22Rv1 (cell line): ENCODE results near the gene ITPKB.

Source experiments
- H3K27ac ChIP-seq: fragments of 450-650 bp; 2 replicates; pipeline ENCODE4 v1.5.1; 2017
- CTCF ChIP-seq: fragments of 450-650 bp; IDR thresholded peaks from 2 replicates; pipeline ENCODE4 v1.5.1; 2017; ENCODE audit warnings: mild to moderate bottlenecking
- ZFX ChIP-seq: fragments of 450-650 bp; IDR thresholded peaks from 2 replicates; pipeline ENCODE4 v1.6.1; 2017; ENCODE audit warnings: antibody characterized with exemption, borderline replicate concordance

The ITPKB gene

GRCh38 chr1:226674892-226675714, 64.0 kb downstream of the ITPKB start:
- TF ChIP-seq ZFX (no peak), CTCF (no peak)
- H3K27ac ChIP-seq, result no peak overlapping the region

- peak overlapping the region; percentile 80 for H3K27ac ChIP-seq
- TF ChIP-seq ZFX (no peak), CTCF (no peak)
Observed at GRCh38 chr1:226672339-226672762, 66.7 kb downstream of the ITPKB start.

- H3K27ac ChIP-seq, result peak overlapping the region; percentile 80
- TF ChIP-seq CTCF, result no peak
- TF ChIP-seq ZFX, result no peak
Observed at GRCh38 chr1:226671277-226671676, 67.8 kb downstream of the ITPKB start.

- TF ChIP-seq ZFX, result no peak
- no peak for TF ChIP-seq CTCF
Observed at GRCh38 chr1:226670073-226670472, 69.0 kb downstream of the ITPKB start.

GRCh38 chr1:226668173-226668560, 70.9 kb downstream of the ITPKB start:
- TF ChIP-seq CTCF, result no peak
- TF ChIP-seq ZFX, result no peak
- H3K27ac ChIP-seq, result no peak overlapping the region

More at GRCh38 chr1:226670073-226670472, 69.0 kb downstream of the ITPKB start:
- no peak overlapping the region; the same call in 1 of the 2 replicates for H3K27ac ChIP-seq

- TF ChIP-seq CTCF (no peak), ZFX (no peak)
- no peak overlapping the region for H3K27ac ChIP-seq
Observed at GRCh38 chr1:226666692-226667091, 72.4 kb downstream of the ITPKB start.

GRCh38 chr1:226666164-226666506, 72.9 kb downstream of the ITPKB start:
- no peak for TF ChIP-seq ZFX
- TF ChIP-seq CTCF, result no peak
- H3K27ac ChIP-seq, result no peak overlapping the region
